Stimulated activated naive CD8-positive, alpha-beta T cell treated with anti-CD3 and anti-CD28 coated beads, Interleukin-15, Interleukin-2, amounts not matched to agents 100 ng/mL and 50 ng/mL, for 24 hours (primary cell): ENCODE data around the gene IGHMBP2.
"Not testable (repeated sequence)": the region's sequence is repeated elsewhere in the genome, so short reads cannot be mapped to it uniquely, and the experiment has no call there.

Experiments
- H3K27ac Mint-ChIP-seq: one replicate; pipeline ENCODE4 v1.8.0; 2021; ENCODE audit warnings: mild to moderate bottlenecking, mixed read lengths
- H3K27me3 Mint-ChIP-seq: one replicate; pipeline ENCODE4 v1.8.0; 2021; ENCODE audit warnings: mixed read lengths
- H3K36me3 Mint-ChIP-seq: one replicate; pipeline ENCODE4 v1.8.0; 2021; ENCODE audit warnings: low read depth, mixed read lengths
- H3K4me1 Mint-ChIP-seq: one replicate; pipeline ENCODE4 v1.8.0; 2021; ENCODE audit warnings: low read depth, mixed read lengths
- H3K4me3 Mint-ChIP-seq: one replicate; pipeline ENCODE4 v1.8.0; 2021; ENCODE audit warnings: mild to moderate bottlenecking, mixed read lengths
- H3K9me3 Mint-ChIP-seq: one replicate; pipeline ENCODE4 v1.8.0; 2021; ENCODE audit warnings: mixed read lengths

IGHMBP2 gene

DNA sequence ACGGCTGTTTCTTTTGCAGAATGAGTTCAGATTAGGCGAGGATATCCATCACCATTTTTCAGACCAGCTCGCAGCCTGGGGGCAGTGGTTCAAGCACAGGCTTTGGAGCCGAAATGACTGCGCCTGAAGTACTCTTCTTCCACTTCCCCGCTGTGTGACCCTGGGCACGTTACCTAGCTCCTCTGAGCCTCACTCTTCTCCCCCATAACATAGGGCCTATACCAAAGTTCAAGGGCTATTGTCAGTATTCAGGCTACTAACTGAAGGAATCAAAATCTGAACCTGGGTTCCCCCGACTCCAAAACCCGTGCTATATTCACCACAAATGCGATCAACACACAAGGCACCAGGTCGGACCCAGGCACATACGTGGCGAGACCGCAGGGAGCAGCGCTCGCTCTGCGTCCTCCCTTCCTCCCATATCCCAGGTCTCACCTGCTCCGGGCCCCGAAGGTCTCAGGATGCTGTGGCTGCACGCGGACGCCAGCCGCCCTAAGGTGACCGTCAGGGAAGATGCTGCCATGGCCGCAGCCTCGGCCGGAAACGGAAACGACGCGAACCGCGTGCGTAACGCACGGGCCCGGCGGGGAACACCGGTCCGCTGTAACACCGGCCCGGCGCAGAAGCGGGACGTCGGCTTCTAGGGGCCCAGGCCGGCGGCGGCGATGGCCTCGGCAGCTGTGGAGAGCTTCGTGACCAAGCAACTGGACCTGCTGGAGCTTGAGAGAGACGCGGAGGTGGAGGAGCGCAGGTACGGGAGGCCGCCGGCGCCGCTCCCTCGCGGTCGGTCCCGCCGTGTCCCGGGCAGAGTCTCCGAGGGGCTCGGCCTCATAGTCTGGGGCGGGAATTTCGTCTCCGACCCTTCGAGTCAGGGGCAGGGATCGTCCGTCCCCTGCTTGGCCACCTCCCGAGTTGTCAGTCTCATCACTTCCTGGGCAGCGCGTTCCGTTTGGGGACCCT is at the start of gene IGHMBP2, which contains the start of gene MRPL21:
TSS of gene IGHMBP2 (plus strand) at position 604 of the 960 bp plus-strand sequence. CDS start at position 666, 62 bp downstream.
TSS of gene MRPL21 (minus strand) at position 545 of the 960 bp plus-strand sequence. CDS start at position 523, 22 bp downstream.
- Mint-ChIP-seq H3K9me3 (no peaks in the 10 kb centered on the region), H3K36me3 (peaks cover 35% of the 10 kb centered on the region), H3K27ac (peak within 1 kb of the TSS; percentile 92), H3K4me1 (peaks cover 33% of the 10 kb centered on the region), H3K4me3 (peak within 1 kb of the TSS; percentile 96), H3K27me3 (no peaks in the 10 kb centered on the region)

DNA sequence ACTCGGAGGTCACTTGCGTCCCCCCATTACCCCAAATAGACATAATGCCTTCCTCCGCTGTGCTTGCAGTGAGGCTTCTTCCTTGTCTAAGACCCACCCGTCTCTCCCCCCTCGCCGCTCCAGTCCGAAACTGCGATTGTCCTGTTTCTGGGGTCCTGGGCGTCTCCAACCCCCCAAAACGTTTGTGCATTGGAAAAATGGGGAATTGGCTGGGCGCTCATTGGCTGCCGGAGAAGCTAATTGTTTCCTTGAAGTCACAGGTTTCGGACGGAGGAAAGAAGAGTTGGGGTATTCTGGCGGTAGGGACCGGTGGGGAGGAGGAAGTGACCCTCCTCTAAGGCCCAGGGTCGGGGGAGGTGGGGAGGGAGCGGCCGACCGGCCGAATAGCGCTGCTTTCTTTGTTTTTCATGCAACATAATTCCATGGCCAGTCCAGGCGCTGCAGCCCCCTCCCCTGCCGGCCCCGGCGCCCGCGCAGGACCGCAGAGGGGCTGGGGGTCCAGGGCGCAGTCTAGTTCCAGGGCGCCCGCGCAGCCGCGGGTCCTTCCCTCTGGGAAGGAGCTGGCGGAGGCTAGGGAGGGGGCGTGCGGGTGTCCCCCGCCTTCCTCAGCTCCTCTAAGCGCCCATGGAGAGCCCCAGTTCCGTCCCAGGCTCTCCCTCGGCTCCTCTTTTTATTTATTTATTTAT is 49.3 kb upstream of the IGHMBP2 start:
- Mint-ChIP-seq H3K36me3 (no peaks in the 10 kb centered on the region), H3K27ac (no peak overlapping the region), H3K27me3 (peaks cover 19% of the 10 kb centered on the region), H3K4me3 (no peak overlapping the region), H3K9me3 (no peaks in the 10 kb centered on the region), H3K4me1 (no peaks in the 10 kb centered on the region)

DNA sequence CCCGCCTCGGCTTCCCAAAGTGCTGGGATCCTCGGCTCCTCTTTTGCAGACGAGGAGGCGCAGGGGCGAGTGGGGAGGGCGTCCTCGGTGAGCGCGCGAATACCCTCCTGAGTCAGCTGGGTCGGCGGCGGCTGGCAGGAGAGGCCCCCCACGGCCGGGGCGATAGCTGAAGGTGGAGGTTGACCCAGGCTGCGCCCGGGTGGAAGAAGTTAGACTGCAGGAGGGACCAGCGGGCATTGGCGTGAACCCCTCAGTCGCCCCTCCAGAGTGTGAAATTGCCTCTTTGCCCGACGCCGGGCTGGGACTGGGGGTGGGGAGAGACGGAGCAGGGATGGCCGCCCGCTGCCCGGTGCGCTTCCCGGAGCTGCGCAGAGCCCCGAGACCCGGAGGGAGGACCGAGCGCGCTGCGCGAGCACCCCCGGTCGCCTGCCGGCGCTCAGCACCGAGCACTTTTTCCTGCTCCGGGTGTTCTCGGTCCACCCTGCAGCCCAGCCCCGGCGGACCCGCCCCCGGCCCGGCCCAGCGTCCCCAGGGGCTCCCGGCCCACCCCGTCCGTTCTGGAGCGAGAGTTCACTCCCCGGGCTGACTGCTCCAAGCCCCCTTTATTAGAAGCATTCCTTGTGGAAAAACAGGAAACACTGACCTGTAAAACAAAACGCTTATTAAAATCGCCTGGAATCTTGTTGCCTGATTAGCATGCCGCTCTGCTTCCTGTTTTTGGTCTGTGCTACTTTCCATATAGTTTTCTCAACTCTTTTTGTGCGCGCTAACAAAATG is 48.3 kb upstream of the IGHMBP2 start:
- Mint-ChIP-seq H3K36me3 (no peaks in the 10 kb centered on the region), H3K27me3 (peaks cover 19% of the 10 kb centered on the region), H3K4me1 (no peaks in the 10 kb centered on the region), H3K27ac (no peak overlapping the region), H3K4me3 (peak overlapping the region; percentile 68), H3K9me3 (no peaks in the 10 kb centered on the region)

DNA sequence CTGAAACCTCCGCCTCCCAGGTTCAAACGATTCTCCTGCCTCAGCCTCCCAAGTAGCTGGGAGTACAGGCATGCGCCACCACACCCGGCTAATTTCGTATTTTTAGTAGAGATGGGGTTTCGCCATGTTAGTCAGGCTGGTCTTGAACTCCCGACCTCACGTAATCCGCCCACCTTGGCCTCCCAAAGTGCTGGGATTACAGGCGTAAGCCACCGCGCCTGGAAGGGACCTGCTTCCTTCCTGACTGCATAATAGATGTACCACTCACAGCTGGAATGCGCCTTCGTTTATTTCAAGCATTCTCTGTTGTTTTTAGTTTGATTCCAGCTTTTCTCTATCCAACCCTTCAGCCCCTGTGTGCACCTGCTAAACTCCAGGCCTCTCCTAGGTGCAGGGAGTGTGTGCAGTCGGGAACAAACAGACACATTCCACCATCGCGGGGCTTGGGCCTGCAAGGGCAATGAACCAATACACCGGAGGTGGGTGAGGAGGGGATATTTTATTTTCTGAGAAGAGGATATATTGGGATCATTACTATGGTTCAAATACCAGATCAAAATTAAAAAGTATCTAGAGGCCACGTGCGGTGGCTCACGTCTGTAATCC is 47.2 kb upstream of the IGHMBP2 start:
- H3K4me3 Mint-ChIP-seq, H3K27ac Mint-ChIP-seq, H3K9me3 Mint-ChIP-seq, H3K4me1 Mint-ChIP-seq, H3K36me3 Mint-ChIP-seq: not testable (repeated sequence)
- H3K27me3 Mint-ChIP-seq, result peaks cover 19% of the 10 kb centered on the region

DNA sequence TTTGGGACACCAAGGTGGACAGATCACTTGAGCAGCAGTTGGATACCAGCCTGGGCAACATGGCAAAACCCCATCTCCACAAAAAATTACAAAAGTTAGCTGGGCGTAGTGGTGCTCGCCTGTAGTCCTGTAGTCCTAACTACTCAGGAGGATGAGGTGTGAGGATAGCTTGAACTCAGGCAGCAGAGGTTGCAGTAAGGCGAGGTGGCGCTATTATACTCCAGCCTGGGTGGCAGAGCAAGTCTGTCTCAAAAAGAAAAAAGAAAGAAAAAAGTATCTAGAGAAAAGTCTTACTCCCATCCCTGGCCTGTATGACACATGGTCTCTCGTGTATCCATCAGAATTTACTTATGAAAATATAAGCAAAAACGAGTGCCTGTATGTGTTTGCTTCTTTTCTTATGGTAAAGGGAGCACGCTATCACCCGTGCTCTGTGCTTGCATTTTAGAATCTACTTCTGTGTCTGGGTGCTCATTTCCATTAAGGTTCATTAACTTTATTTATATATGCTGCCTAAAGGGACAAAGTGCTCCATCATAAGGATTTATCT is 46.6 kb upstream of the IGHMBP2 start:
- no peaks in the 10 kb centered on the region for H3K4me1 Mint-ChIP-seq
- H3K9me3 Mint-ChIP-seq, result no peaks in the 10 kb centered on the region
- no peaks in the 10 kb centered on the region for H3K36me3 Mint-ChIP-seq
- H3K27me3 Mint-ChIP-seq, result peaks cover 19% of the 10 kb centered on the region
- H3K27ac Mint-ChIP-seq, result no peak overlapping the region
- H3K4me3 Mint-ChIP-seq, result no peak overlapping the region

DNA sequence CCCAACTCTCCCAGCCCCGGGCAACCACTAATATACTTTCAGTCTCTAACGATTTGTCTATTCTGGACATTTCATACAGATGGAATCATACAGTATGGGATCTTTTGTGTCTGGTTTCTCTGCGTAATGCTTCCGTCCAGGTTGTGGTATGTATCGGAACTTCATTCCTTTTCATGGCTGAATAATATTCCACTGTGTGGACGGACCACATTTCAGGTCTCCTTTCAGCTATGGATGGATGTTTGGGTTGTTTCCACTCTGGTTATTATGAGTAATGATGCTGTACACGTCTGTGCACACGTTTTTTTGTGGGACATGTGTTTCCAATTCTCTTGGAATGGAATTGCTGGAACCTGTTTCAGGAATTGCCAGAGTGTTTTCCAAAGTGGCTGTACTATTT is 44.6 kb upstream of the IGHMBP2 start:
- Mint-ChIP-seq H3K4me3 (no peak overlapping the region), H3K4me1 (no peaks in the 10 kb centered on the region), H3K9me3 (peaks cover 5% of the 10 kb centered on the region), H3K27me3 (peaks cover 7% of the 10 kb centered on the region), H3K36me3 (peaks cover 6% of the 10 kb centered on the region), H3K27ac (no peak overlapping the region)

DNA sequence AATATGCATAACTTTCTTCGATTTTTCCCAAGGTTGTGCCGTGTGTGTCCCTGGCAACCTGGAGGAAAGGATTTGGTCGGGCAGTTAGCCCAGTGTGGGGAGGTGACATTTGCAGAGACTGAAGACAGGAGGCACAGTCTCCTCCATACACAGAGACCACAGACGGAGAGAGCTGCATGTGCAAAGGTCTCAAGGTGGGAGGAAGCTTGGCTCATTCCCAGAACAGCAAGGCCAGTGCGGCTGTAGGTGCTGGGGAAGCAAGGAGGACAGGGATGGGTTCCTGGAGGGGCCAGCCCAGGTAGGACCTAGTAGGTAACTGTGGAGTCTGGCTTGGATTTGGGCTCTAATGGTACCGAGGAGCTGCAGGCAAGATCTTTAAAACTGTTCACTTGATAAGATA is 41.3 kb upstream of the IGHMBP2 start:
- H3K27ac Mint-ChIP-seq, result no peak overlapping the region
- no peak overlapping the region for H3K4me3 Mint-ChIP-seq
- H3K9me3 Mint-ChIP-seq, result peaks cover 5% of the 10 kb centered on the region
- H3K27me3 Mint-ChIP-seq, result no peaks in the 10 kb centered on the region
- H3K4me1 Mint-ChIP-seq, result no peaks in the 10 kb centered on the region
- peaks cover 6% of the 10 kb centered on the region for H3K36me3 Mint-ChIP-seq

DNA sequence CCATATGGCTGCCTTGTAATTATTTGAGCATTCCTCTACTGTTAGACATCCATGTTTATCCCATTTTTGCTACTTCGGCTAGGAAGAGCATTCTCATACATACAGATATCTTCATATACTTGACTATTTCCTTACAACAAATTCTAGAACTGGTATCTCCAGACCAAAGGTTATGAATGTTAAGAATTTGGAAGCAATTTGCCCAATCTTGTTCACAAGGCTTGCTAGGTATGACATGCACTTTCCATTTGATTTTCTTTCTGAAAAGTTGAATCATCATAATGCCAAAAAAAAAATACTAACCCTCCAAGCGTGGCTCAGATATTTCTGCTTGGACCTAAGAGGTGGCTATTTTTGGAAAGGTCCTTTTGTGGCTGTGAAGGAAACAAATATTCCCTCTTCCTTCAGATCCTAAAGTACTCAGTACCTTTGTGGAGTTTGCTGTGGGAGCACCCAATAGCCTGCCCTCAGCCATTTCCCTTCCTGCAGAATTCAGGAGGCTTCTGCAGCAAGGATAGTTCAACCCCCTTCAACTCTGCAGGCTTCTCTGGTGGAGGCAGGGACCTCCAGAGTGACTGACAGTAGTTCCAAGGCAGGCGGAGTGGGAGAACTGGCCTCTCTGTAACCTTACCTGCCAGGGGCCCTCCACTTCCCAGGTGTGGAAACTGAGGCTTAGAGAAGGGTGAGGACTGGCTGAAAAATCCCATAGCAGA is 40.0 kb upstream of the IGHMBP2 start:
- no peak overlapping the region for H3K27ac Mint-ChIP-seq

DNA sequence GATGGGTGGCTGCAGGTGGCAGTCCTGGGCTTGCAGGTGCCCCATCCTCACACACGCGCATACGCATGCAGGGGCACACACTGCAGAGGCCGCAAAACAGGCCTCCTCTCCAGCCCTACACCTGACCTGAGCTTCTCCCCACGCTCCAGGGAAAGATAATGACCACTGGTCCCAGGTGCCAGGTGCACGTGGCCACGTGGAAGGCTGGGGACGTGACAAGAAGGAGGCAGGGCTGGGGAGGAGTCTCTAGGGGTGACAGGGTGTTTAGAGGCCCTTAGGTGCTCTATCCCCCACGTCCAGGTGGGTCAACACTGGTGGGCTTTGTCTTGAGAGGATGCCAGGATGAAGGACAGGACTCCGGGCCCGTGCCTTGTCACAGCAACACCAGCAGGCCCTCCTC is 38.5 kb upstream of the IGHMBP2 start:
- H3K9me3 Mint-ChIP-seq, result peaks cover 5% of the 10 kb centered on the region
- no peak overlapping the region for H3K27ac Mint-ChIP-seq
- H3K4me3 Mint-ChIP-seq, result no peak overlapping the region
- H3K27me3 Mint-ChIP-seq, result peaks cover 16% of the 10 kb centered on the region
- H3K4me1 Mint-ChIP-seq, result peaks cover 10% of the 10 kb centered on the region
- peaks cover 6% of the 10 kb centered on the region for H3K36me3 Mint-ChIP-seq

More for the DNA sequence above, 40.0 kb upstream of the IGHMBP2 start:
- Mint-ChIP-seq H3K9me3 (peaks cover 5% of the 10 kb centered on the region), H3K36me3 (peaks cover 6% of the 10 kb centered on the region), H3K4me3 (no peak overlapping the region), H3K27me3 (peaks cover 3% of the 10 kb centered on the region), H3K4me1 (no peaks in the 10 kb centered on the region)

DNA sequence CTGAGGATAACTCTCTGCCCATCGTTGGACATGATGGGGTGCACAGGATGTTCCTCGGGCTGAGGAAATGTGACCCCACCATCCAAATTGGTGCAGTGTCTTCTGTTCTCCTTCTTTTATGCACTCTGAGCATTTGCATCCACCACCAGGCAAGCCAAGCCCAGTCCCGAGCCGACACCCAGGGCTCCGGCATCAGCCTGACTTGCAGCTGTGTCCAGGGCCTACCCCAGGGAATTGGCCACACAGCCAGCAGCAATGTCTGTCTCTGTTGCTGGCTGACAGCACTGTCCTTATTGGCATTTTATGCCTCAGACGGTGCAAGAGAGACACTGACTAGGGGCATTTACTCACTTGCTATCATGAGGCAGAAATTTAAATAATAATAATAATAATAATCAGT is 36.6 kb upstream of the IGHMBP2 start:
- H3K36me3 Mint-ChIP-seq, result peaks cover 6% of the 10 kb centered on the region
- H3K4me1 Mint-ChIP-seq, result peaks cover 10% of the 10 kb centered on the region
- H3K27me3 Mint-ChIP-seq, result peaks cover 22% of the 10 kb centered on the region
- H3K9me3 Mint-ChIP-seq, result peaks cover 5% of the 10 kb centered on the region
- no peak overlapping the region for H3K4me3 Mint-ChIP-seq
- no peak overlapping the region for H3K27ac Mint-ChIP-seq

DNA sequence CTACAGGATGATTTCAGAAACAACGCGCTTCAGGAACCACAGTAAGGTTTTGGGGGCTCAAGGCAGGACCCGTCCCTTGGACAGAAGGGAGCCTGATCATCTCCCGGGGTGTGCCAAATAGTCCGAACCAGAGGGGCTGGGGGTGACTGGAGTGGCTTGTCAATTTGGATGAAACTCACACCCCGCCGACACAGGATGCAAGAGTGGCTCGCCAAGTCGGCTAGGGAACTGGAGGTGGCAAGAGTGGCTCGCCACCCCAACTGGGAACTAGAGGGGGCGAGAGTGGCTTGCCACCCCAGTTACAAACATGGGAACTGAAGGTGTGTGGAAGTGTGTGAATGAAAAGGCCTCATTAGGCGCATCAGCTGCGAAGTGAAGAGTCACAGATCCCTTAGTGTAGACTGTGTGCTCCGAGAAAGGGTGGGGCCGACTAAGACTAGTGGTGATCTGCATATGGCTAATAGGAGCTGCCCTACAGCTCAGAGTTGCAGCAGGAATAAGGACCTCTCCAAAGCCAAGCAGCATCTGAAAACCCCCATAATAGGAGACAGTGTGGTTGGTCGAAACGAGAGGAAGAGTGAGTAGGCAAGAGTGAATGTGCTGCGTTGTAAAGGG is 35.4 kb upstream of the IGHMBP2 start:
- Mint-ChIP-seq H3K9me3 (peaks cover 3% of the 10 kb centered on the region), H3K27ac (no peak overlapping the region), H3K4me3 (no peak overlapping the region), H3K36me3 (peaks cover 5% of the 10 kb centered on the region), H3K4me1 (peaks cover 10% of the 10 kb centered on the region), H3K27me3 (peaks cover 22% of the 10 kb centered on the region)

DNA sequence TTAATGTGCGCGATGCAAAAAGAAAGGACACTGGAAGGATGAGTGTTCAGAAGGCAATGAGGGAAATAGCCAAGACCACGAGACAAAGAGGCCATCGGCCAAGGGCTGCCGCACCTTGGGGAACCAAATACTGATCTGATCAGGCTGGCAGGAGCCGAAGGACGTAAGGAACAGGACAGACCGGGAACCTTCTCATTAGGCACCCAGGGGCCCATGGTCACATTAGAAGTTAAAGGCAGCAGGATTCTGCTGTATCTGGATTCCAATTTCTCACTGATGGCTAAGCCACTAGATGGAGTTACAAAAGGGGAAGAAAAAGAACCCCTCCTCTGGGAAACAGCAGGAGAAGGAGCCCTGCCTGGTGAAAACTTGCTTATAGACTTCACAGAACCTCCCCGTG is 33.2 kb upstream of the IGHMBP2 start:
- no peaks in the 10 kb centered on the region for H3K9me3 Mint-ChIP-seq
- peaks cover 10% of the 10 kb centered on the region for H3K4me1 Mint-ChIP-seq
- H3K27me3 Mint-ChIP-seq, result peaks cover 22% of the 10 kb centered on the region
- H3K36me3 Mint-ChIP-seq, result no peaks in the 10 kb centered on the region
- H3K27ac Mint-ChIP-seq, result no peak overlapping the region
- peak overlapping the region; percentile 75 for H3K4me3 Mint-ChIP-seq

DNA sequence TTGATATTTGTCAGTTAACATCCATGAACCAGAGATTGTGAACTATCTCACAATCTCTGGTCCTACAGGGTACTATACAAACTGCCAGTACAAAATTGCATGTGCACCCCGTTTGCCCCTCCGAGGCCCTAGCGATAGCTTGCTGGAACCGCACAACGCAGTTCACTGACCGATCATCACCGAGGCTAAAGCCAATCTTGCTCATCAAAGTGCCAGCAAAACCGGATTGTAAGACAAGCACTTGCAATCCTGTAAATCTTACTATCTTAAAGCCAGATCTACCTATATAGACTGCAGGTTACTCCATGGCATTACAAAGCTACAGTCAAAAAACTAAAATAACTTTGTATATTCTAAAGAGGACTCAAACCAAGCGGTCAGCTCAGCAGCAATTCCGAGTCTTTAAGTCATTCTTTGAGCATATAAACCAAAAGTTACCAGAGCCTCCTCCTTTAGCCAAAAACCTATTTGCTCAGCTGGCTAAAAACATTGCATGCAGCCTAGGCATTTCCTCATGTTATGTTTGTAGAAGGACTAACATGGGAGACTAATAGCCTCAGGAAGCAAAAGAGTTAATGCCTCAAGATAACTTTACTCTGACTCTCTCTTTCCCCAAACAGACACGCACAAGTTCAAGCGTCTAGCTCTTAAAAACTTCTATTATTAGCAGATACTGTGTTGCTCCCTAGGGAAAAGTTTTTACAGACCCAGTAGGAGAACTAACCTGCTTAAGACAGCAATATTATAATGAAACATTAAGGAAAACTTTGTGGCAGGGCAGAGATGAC is 31.3 kb upstream of the IGHMBP2 start:
- Mint-ChIP-seq H3K9me3 (no peaks in the 10 kb centered on the region), H3K27me3 (peaks cover 22% of the 10 kb centered on the region), H3K4me3 (no peak overlapping the region), H3K4me1 (peaks cover 10% of the 10 kb centered on the region), H3K27ac (no peak overlapping the region), H3K36me3 (no peaks in the 10 kb centered on the region)
